ENCODE measurements around the gene KLF1.
"Not testable (repeated sequence)": the region's sequence is repeated elsewhere in the genome, so short reads cannot be mapped to it uniquely, and the experiment has no call there.

The KLF1 gene

GRCh38 chr19:12890787-12891552, 4.0 kb upstream of the KLF1 start, which contains the start of gene GCDH:
Gene GCDH (plus strand): TSS chr19:12891160. CDS start chr19:12891305, 145 bp downstream.
- peak; percentile 96 to 97 for DNase-seq

DNA sequence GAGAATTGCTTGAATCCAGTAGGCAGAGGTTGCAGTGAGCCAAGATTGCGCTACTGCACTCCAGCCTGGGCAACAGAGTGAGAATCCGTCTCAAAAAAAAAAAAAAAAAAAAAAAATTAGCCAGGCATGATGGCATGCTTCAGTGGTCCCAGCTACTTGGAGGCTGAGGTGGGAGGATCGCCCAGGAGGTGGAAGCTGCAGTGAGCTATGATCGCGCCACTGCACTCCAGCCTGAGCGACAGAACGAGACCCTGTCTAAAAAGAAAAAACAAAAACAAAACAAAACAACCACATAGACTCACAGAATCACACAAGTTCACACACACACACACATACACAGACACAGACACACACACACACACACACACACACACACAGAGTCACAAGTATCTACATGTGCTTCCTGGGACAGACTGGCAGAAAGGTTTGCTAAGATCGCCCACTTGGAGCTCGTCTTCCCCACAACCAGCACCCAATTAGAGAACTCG, 3.3 kb upstream of the KLF1 start:
- DNase-seq: not testable (repeated sequence)

- DNase-seq: no peak
These were observed 1.1 kb upstream of the KLF1 start for GRCh38 chr19:12888006-12888603.

DNA sequence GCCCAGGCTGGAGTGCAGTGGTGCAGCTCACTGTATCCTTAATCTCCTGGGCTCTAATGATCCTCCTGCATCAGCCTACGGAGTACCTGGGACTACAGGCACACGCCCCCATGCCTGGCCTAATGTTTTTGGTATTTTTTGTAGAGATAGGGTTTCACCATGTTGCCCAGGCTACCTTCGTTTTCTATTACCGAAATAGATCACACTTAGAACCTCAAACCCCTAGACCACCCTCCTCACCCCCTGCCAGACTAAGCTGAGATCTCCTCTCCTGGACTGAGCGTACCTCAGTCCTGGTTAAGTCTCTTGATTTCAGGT, 391 bp downstream of the KLF1 start:
- no peak for DNase-seq

DNA sequence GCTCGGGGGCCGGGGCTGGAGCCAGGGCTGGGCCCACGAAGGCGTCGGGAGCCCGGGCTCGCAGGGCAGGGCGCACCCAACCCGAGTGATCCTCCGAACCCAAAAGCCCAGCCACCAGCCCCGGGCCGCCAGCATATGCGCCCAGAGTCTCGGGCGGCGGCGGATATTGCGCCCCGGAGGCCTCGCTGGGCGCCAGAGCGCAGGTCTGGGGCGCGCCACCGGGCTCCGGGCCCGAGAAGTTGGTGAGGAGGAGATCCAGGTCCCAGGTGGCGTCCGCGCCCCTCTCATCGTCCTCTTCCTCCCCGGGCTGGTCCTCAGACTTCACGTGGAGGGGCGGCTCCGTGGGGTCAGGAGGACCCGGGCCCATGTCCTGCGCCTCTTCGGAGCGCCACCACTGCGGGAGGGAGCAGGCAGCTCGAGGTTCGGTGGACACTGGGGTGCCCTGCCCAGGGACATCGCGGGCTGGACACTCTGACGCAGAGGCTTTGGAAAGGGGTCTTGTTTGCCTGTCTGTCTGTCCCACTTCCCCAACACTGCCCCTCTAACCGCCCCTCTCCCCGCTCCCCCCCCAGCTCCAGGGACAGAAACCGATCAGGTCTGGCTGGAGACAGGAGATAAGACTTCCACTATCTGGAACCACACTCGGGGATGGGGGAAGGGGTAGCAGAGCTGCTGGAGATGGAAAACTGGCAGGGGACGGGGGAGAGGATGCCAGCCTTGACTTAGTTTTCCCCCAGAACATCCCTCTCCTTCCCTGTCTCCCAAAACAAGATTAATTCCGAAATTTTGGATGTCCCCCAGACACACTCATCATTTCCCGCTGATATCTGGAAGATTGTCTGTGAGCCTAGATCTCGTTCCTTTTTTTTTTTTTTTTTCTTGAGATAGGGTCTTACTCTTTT, 1.0 kb downstream of the KLF1 start:
- no peak for DNase-seq

- peak; percentile 95 to 96 for DNase-seq
These were observed 1.9 kb downstream of the KLF1 start for GRCh38 chr19:12884926-12885748.

DNA sequence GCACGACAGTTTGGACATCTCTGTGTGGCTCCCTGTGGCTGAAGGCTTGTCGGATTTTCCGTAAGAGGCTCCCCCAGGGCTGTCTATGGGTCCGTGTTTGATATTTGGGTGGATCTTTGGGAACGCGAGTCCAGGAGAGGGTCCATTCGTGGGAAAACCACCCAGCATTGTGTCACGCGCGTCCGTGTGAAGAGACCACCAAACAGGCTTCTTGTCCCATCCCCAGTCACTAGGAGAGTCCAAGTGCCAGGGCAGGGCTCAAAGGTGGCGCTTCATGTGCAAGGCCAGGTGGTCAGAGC, 2.4 kb downstream of the KLF1 start:
- DNase-seq: peak in 1 of 2 experiments; percentile 3

DNA sequence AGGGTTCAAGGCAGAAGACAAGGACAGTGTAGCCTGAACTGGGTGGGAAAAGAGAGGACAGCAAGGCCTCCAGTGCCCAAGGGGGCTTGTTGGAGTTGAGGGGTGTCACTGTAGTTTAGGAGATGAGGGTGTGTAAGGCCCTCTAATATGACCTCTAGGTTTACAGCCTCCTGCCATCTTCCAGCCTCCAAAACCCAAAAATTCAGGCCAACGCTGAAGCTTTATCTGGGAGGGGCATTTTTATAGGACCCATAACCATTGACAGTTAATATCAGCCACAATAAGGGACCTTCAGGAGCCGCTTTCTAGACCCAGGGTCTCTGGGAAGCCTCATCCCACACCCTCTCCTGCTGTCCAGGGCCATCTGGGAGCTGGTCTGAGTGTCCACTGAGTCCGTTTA, 2.8 kb downstream of the KLF1 start:
- no peak for DNase-seq

DNA sequence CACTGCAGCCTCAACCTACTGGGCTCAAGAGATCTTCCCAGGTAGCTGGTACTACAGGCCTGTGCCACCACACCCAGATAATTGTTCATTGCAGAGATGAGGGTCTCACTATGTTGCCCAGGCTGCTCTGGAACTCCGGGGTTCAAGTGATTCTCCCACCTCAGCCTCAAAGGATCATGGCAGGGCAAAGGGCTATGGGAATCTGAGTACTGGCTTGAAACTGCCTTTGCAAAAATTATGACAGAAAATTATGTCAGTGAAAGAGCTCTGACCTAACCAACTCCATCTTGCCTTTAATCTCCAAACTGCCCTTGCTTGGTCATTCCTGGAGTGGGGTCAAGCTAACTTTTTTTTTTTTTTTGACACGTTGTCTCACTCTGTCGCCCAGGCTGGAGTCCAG, 4.4 kb downstream of the KLF1 start:
- no peak for DNase-seq

- DNase-seq: peak; percentile 96 to 97
These were observed 5.7 kb downstream of the KLF1 start, which contains the start of gene DNASE2 for GRCh38 chr19:12881172-12881808. Gene DNASE2 (minus strand): TSS chr19:12881449. CDS start chr19:12881375, 74 bp downstream.

DNA sequence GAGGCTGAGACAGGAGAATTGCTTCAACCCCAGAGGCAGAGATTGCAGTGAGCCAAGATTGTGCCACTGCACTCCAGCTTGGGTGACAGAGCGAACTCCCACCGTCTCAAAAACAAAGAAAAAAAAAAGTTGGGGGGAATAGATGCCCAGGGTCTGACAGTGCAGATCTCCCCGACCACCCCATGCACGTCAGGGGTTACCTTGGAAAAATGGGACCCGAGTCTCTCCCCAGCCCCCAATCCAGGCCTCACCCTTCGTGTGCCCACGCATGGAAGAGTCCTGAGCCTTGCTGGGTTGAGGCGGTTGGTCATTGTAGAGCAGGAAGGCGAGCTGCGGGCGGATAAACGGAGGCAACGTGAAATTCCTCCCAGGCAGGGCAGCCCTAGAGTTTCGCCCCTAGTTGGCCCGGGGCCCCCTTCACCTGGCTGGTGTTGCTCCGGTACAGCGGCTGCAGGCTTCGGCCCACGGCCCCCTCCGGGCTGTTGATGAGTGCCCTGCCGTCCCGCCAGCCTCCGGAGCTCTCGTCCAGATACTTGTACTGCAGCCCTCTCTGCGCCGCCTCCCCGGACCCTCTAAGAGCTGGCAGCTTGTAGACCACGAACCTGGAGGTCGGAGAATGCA, 6.3 kb downstream of the KLF1 start:
- DNase-seq: peak in 1 of 2 experiments; percentile 30

GRCh38 chr19:12875086-12875485, 11.9 kb downstream of the KLF1 start:
- DNase-seq: no peak

GRCh38 chr19:12873891-12874745, 12.9 kb downstream of the KLF1 start:
- DNase-seq: no peak

DNA sequence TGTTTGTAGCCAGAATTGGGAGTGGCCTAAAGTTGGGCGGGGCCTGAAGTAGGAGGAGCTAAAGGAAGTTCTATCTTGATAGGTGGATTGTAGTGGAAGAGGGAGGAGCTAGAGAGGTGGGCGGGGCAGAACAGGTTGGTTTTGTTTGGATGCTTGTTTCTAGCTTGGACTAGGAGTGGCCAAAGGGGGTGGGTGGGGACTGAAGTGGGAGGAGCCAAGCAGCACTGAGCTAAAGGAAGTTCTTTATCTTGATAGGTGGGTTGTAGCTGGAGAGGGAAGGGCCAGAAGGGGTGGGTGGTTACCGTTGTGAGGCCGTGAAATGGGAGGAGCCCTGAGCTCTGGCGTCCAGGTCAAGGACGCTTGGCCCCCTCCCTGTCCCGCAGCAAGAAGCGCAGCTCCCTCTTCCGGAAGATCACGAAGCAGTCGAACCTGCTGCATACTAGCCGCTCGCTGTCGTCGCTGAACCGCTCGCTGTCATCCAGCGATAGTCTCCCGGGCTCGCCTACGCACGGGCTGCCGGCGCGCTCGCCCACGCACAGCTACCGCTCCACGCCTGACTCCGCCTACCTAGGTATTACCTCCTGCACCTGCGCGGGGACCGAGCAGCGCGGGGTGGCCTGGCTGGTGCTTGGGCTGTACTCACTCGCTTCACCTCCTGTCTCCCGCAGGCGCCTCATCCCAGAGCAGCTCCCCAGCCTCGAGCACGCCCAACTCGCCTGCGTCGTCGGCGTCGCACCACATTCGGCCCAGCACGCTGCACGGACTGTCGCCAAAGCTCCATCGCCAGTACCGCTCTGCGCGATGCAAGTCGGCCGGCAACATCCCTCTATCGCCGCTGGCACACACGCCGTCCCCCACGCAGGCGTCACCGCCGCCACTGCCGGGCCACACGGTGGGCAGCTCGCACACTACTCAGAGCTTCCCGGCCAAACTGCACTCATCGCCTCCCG, 13.8 kb downstream of the KLF1 start:
- DNase-seq: peak; percentile 56 to 66

- no peak for DNase-seq
These were observed 14.7 kb downstream of the KLF1 start for GRCh38 chr19:12872255-12872654.

DNA sequence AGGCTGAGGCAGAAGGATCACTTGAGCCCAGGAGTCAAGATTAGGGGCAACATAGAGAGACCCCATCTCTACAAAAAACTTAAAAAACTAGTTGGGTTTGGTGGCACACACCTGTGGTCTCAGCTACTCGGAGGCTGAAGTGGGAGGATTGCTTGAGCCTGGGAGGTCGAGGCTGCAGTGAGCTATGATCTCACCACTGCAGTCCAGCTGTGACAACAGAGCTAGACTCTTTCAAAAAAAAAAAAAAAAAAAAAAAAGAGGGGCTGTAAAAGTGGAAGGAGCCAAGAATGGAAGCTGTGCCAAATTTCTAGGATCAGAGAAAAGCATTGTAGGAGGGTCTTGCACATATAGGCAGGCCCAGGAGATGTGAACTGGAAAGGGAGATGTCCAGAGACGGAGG, 15.3 kb downstream of the KLF1 start:
- DNase-seq: no peak

- no peak for DNase-seq
These were observed 18.4 kb downstream of the KLF1 start for GRCh38 chr19:12868540-12869112.

DNA sequence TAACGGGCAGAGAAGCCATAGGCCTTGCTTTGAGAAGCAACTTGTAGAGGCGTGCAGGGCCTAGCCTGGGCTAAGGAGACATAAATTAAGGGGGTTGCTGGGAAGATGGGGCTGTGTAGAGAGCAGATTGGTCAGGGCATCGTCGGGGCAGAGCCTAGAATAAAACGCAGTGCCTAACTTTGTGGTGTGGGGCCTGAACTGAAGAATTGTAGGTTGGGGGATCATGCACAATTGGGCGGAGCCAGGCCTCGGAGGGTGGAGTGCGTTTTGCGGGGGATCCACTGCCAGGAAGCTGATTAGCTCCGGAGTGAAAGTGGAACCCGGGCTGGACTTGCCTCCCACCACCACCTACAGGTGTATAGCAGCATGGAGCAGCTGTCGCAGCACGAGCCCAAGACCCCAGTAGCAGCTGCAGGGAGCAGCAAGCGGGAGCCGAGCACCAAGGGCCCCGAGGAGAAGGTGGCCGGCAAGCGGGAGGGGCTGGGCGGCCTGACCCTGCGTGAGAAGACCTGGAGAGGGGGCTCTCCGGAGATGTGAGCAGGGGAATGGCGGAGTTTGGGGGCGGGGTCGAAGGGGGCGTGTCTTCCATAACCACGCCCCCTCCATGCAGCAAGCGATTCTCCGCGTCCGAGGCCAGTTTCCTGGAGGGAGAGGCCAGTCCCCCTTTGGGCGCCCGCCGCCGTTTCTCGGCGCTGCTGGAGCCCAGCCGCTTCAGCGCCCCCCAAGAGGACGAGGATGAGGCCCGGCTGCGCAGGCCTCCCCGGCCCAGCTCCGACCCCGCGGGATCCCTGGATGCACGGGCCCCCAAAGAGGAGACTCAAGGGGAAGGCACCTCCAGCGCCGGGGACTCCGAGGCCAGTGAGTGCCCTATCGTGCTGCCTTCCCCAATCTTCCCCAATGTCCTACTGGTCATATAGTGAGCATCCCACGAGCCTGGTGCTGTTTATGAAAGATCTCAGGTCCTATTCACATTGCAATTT, 19.6 kb downstream of the KLF1 start:
- DNase-seq: peak; percentile 68 to 73

Data from activated CD4-positive, alpha-beta T cell treated with anti-CD3 and anti-CD28 coated beads, Interleukin-2, amount 50 U/mL, for 48 hours (primary cell).